Skeletal muscle satellite cell (primary cell): ENCODE results near the gene RUFY3.
A peak's percentile ranks its signal among the peaks of the same experiment; 100 is the strongest.
"Not testable (repeated sequence)": the region's sequence is repeated elsewhere in the genome, so short reads cannot be mapped to it uniquely, and the experiment has no call there.

Experiments
- H3K27me3 ChIP-seq: 2 replicates; pipeline ENCODE4 v1.7.0; 2013; ENCODE audit warnings: low read length; ENCODE audit not compliant: control insufficient read depth, insufficient read depth
- H3K36me3 ChIP-seq: 2 replicates; pipeline ENCODE4 v1.7.0; 2013; ENCODE audit warnings: mild to moderate bottlenecking, control low read depth, low read length; ENCODE audit not compliant: insufficient read depth
- H3K4me1 ChIP-seq: 2 replicates; pipeline ENCODE4 v1.7.0; 2013; ENCODE audit warnings: low read length; ENCODE audit not compliant: control insufficient read depth, insufficient read depth
- H3K4me2 ChIP-seq: 2 replicates; pipeline ENCODE4 v1.7.0; 2013; ENCODE audit warnings: mild to moderate bottlenecking, low read length
- H3K4me3 ChIP-seq: 2 replicates; pipeline ENCODE4 v1.7.0; 2013; ENCODE audit warnings: low read length
- H3K9ac ChIP-seq: 2 replicates; pipeline ENCODE4 v1.7.0; 2013; ENCODE audit warnings: mild to moderate bottlenecking, low read depth, low read length, moderate library complexity
- H3K9me3 ChIP-seq: replicated peaks from 2 replicates; pipeline ENCODE4 v1.7.0; 2013; ENCODE audit warnings: mild to moderate bottlenecking, control low read depth, low read length

Gene RUFY3

DNA sequence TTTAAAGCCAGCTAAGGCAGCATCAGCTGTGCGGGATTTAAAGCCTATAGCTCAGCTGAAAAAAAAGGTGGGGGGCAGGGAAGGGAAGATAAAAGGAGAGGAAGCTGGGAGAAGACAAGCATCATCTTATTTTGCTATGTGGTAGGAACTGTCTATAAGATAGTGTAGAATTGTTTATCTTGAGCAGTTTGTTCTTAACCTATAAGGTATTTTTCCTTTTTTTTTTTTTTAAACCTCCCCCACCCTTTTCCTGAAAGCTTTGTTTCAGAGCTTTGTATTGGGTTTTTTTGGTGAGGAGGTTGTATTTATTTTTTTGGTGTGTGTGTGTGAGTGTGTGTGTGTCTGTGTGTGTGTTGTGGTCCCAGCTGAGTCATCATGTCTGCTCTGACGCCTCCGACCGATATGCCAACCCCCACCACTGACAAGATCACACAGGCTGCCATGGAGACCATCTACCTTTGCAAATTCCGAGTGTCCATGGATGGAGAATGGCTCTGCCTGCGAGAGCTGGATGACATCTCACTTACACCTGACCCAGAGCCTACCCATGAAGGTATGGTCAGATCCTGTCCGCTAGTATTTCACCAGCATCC is 531 bp downstream of the RUFY3 start:
- H3K9me3 ChIP-seq, result no peaks in the 10 kb centered on the region
- H3K27me3 ChIP-seq, result no peaks in the 10 kb centered on the region
- H3K4me1 ChIP-seq, result peaks cover 10% of the 10 kb centered on the region
- peak overlapping the region; percentile 81 for H3K9ac ChIP-seq
- H3K4me3 ChIP-seq, result peak overlapping the region; percentile 76
- H3K36me3 ChIP-seq, result no peaks in the 10 kb centered on the region
- H3K4me2 ChIP-seq, result peak overlapping the region; percentile 90

DNA sequence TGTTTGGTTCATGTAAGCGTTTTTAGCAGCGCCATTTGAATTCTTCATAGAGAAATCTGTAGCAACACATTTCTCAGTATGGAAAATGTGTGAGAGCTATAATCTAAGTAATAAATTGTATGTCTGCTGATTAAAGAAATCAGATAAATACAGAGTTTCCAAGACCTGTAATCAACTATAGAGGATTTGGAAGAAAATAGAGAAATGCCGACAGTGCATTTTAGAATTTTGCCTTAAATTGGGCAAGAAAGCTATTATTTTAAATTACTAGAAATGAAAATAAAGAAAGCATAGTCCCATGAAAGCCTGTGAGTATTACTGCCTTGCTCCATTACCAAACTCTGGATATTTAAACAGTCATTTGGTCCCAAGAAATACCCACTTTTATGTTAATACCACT is 2.7 kb downstream of the RUFY3 start:
- H3K4me2 ChIP-seq, result no peak overlapping the region
- peaks cover 10% of the 10 kb centered on the region for H3K4me1 ChIP-seq
- no peaks in the 10 kb centered on the region for H3K27me3 ChIP-seq
- H3K9ac ChIP-seq, result no peak overlapping the region
- H3K4me3 ChIP-seq, result no peak overlapping the region
- no peaks in the 10 kb centered on the region for H3K36me3 ChIP-seq
- no peaks in the 10 kb centered on the region for H3K9me3 ChIP-seq

DNA sequence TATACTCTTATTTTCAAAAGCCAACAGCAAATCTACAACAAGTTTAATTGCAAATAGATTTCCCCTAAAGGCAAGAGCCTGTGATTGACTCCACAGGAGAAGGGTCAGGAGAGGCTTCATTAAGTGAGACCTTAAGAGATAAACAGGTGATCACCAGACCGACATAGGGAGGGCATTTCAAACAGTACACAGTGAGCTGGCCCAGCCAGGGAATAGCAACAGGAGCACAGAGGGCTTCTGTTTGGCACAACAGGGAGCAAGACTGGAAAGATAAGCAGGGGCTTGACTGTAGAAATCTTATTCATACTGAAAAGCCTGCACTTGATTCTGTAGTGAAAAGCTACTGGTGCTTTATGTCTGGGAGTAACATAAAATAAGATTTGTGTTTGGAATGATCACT is 3.9 kb downstream of the RUFY3 start:
- Histone ChIP-seq H3K4me1 (peaks cover 10% of the 10 kb centered on the region), H3K4me2 (no peak overlapping the region), H3K27me3 (no peaks in the 10 kb centered on the region), H3K4me3 (no peak overlapping the region), H3K9me3 (no peaks in the 10 kb centered on the region), H3K9ac (no peak overlapping the region), H3K36me3 (no peaks in the 10 kb centered on the region)

DNA sequence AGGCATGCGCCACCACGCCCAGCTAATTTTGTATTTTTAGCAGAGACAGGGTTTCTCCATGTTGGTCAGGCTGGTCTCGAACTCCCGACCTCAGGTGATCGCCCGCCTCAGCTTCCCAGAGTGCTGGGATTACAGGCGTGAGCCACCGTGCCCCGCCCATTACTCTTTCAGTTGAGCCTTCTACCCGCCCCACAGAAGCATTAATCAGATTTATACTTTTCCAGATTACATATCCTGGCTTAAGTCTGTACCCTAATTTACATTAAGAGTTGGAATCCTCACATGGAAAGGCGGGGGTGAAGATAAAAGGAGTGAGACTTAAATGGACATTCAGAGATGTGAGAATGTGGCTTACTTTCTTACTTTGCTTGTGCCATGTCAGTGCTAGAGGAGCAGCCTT is 4.8 kb downstream of the RUFY3 start:
- H3K27me3 ChIP-seq, H3K36me3 ChIP-seq, H3K4me3 ChIP-seq, H3K4me1 ChIP-seq, H3K9me3 ChIP-seq, H3K9ac ChIP-seq, H3K4me2 ChIP-seq: not testable (repeated sequence)

- Histone ChIP-seq H3K27me3 (no peaks in the 10 kb centered on the region), H3K4me3 (no peak overlapping the region), H3K36me3 (no peaks in the 10 kb centered on the region), H3K4me1 (peaks cover 7% of the 10 kb centered on the region), H3K4me2 (no peak overlapping the region), H3K9me3 (no peaks in the 10 kb centered on the region), H3K9ac (no peak overlapping the region)
These were observed 6.3 kb downstream of the RUFY3 start for GRCh38 chr4:70728091-70728490.

DNA sequence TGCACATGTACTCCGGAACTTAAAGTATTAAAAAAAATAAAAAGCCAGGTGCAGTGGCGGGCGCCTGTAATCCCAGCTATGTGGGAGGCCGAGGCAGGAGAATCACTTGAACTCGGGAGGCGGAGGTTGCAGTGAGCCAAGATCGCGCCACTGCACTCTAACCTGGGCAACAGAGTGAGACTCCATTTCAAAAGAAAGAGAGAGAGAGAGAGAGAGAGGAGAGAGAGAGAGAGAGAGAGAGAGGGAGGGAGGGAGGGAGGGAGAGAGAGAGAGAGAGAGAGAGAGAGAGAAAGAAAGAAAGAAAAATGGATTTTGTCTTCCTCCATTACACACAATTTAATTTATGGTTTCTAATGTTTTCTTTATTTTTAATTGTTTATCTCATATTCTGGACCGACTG is 11.1 kb downstream of the RUFY3 start:
- H3K9me3 ChIP-seq, H3K9ac ChIP-seq, H3K4me2 ChIP-seq, H3K36me3 ChIP-seq, H3K4me3 ChIP-seq, H3K27me3 ChIP-seq: not testable (repeated sequence)
- H3K4me1 ChIP-seq, result peaks cover 25% of the 10 kb centered on the region

DNA sequence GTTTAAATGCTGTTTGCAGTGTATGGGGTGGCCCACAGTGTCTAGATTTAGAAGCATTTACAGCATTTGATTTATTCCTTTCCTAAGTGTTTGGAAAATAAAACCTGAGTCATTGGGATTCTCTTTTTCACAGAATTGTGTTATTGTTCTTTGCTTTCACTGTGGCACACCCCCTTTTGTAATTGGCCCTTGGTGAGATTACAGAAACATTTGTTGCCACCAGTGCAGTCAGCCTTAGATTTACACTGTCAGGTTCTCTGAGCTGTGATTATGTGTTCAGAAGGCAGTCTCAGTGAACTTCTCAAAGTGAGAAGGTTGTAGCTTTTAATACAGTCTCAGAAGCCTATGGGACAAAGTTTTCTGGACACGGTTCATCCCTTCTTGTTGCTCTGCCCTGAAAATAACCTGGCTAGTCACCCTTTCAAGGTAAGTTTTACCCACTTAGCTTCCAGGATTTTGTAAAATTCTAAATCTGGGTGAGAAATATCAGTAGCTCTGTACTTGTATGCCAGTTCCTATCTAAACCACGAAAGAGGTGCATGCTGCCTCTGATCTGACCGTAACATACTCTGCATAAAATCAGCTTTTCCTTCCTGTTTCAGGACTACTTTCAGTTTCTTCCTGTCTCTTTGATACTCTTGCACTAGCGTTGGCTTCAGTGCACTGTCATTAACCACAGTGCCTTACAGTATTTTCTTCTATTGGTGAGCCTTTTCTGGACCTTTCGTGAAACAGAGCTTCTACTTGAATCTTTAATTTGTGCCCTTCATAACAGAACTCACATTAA is 12.6 kb downstream of the RUFY3 start:
- H3K36me3 ChIP-seq, result no peaks in the 10 kb centered on the region
- H3K9me3 ChIP-seq, result no peaks in the 10 kb centered on the region
- H3K4me2 ChIP-seq, result peak overlapping the region; percentile 85
- peak overlapping the region; percentile 61 for H3K4me3 ChIP-seq
- H3K9ac ChIP-seq, result peak overlapping the region; percentile 64
- no peaks in the 10 kb centered on the region for H3K27me3 ChIP-seq
- H3K4me1 ChIP-seq, result peaks cover 25% of the 10 kb centered on the region

GRCh38 chr4:70734971-70735370 is 13.2 kb downstream of the RUFY3 start:
- Histone ChIP-seq H3K4me3 (peak overlapping the region; percentile 61), H3K36me3 (no peaks in the 10 kb centered on the region), H3K9me3 (no peaks in the 10 kb centered on the region), H3K27me3 (no peaks in the 10 kb centered on the region), H3K4me1 (peaks cover 25% of the 10 kb centered on the region), H3K9ac (peak overlapping the region; percentile 64), H3K4me2 (peak overlapping the region; percentile 85)

GRCh38 chr4:70735915-70736314 is 14.2 kb downstream of the RUFY3 start:
- not testable (repeated sequence) for H3K4me3 ChIP-seq, H3K9me3 ChIP-seq, H3K27me3 ChIP-seq, H3K36me3 ChIP-seq, H3K4me2 ChIP-seq, H3K9ac ChIP-seq
- peaks cover 25% of the 10 kb centered on the region for H3K4me1 ChIP-seq

GRCh38 chr4:70737006-70737405 is 15.2 kb downstream of the RUFY3 start:
- Histone ChIP-seq H3K36me3 (no peaks in the 10 kb centered on the region), H3K9me3 (no peaks in the 10 kb centered on the region), H3K27me3 (no peaks in the 10 kb centered on the region), H3K4me2 (no peak overlapping the region), H3K4me3 (no peak overlapping the region), H3K4me1 (peaks cover 33% of the 10 kb centered on the region), H3K9ac (no peak overlapping the region)

GRCh38 chr4:70737409-70737808 is 15.6 kb downstream of the RUFY3 start:
- H3K4me3 ChIP-seq, result no peak overlapping the region
- peaks cover 33% of the 10 kb centered on the region for H3K4me1 ChIP-seq
- H3K9ac ChIP-seq, result no peak overlapping the region
- H3K9me3 ChIP-seq, result no peaks in the 10 kb centered on the region
- no peak overlapping the region for H3K4me2 ChIP-seq
- H3K27me3 ChIP-seq, result no peaks in the 10 kb centered on the region
- H3K36me3 ChIP-seq, result no peaks in the 10 kb centered on the region
